Spleen (tissue), 7 donors: ENCODE results near the gene VPS39.

Experiments
- CTCF ChIP-seq, 11 experiments: fragments of 200-600 bp in 7 of 11; fragments of 450-650 bp in 4 of 11; sonication (generic) in 4 of 11; IDR thresholded peaks in 8 of 11; conservative IDR thresholded peaks in 3 of 11; 1 replicate in 7 of 11; 2 replicates in 4 of 11; pipeline versions ENCODE4 v1.4.0 to v1.8.0; 2016 to 2021; ENCODE audit warnings: antibody characterized with exemption in 11 of 11, inconsistent platforms in 4 of 11, mild to moderate bottlenecking in 1 of 11
- POLR2AphosphoS5 ChIP-seq, 3 donors: sonication (generic); formaldehyde crosslinking; IDR thresholded peaks; one replicate each; pipeline ENCODE4 v1.5.1; 2017; ENCODE audit warnings: antibody characterized with exemption in 3 of 3
- donor health status: DM: no; HTN: no; CAD: no; lungs with moderate emphysema.
- donor health status: DM: no; HTN: no; CAD: no.
- donor health status: DM: no; HTN: no; CAD: no.

- TF ChIP-seq CTCF (IDR thresholded peaks at IDR 0.05 in 8 of 11, conservative IDR thresholded peaks at IDR 0.05 in 3 of 11) (no peak), POLR2AphosphoS5 (IDR thresholded peaks at IDR 0.05) (no peak)
These were observed 76.0 kb downstream of the VPS39 start for GRCh38 chr15:42131826-42132806.
